Endothelial cell of umbilical vein (primary cell): Measurements from ENCODE around the gene CYREN. TPM values are rescaled to one million over a fixed set of nuclear protein-coding genes. Genes with fewer than 3 reads are reported as not detected.

ENCODE experiments used
- BruUV-seq: library from RNA; stranded (reverse); fragments of 400-500 nt; replicated peaks from 2 replicates; lab custom pipeline; 2021; lab: Mats Ljungman, UMichigan
- CTCF ChIA-PET: fragments of 300-600, 350-600 bp; sonication (Branson Sonifier 250); formaldehyde crosslinking; loops from one replicate; lab custom pipeline; 2021; ENCODE audit warnings: antibody characterized with exemption, inconsistent platforms; lab: Charles Lee
- POLR2A ChIA-PET: fragments of 300-600, 350-600 bp; sonication (Branson Sonifier 250); formaldehyde crosslinking; loops from one replicate; lab custom pipeline; 2021; ENCODE audit warnings: antibody characterized with exemption, inconsistent platforms; lab: Charles Lee
- DNase-seq: peaks from one replicate; pipeline ENCODE4 v3.0.0-alpha.2; 2011; ENCODE audit warnings: low read depth, low spot score
- FAIRE-seq: peaks from 2 replicates; lab custom pipeline; 2011; peaks lifted over from hg19 to GRCh38; lab: Jason Lieb, UNC
- H2AFZ ChIP-seq: 2 replicates; pipeline ENCODE4 v1.6.0; 2012; ENCODE audit warnings: low read depth, low read length, control low read depth, inconsistent platforms
- H3K27ac ChIP-seq: 2 replicates; pipeline ENCODE4 v1.5.1; 2011; ENCODE audit warnings: low read depth, mild to moderate bottlenecking, control low read depth, low read length, moderate library complexity; ENCODE audit not compliant: insufficient read depth
- H3K27me3 ChIP-seq, 2 experiments: 2 replicates each; pipeline versions ENCODE4 v1.6.0 to v1.6.1; 2011; ENCODE audit warnings: low read length in 2 of 2, mixed read lengths in 1 of 2; ENCODE audit not compliant: control insufficient read depth in 2 of 2, insufficient read depth in 2 of 2
- H3K36me3 ChIP-seq, 2 experiments: 2 replicates in 1 of 2; 3 replicates in 1 of 2; pipeline ENCODE4 v1.5.1; 2011; ENCODE audit warnings: low read length in 2 of 2, mild to moderate bottlenecking in 1 of 2, moderate library complexity in 1 of 2; ENCODE audit not compliant: control insufficient read depth in 2 of 2, insufficient read depth in 2 of 2; ENCODE audit errors: extremely low read depth in 1 of 2
- H3K4me1 ChIP-seq: 3 replicates; pipeline ENCODE4 v1.5.1; 2011; ENCODE audit warnings: mild to moderate bottlenecking, low read length; ENCODE audit not compliant: control insufficient read depth, insufficient read depth; ENCODE audit errors: extremely low read depth
- H3K4me2 ChIP-seq: 2 replicates; pipeline ENCODE4 v1.6.1; 2011; ENCODE audit warnings: low read length, control low read depth, mixed read lengths; ENCODE audit not compliant: insufficient read depth
- H3K4me3 ChIP-seq, 3 experiments: fragments of 200-600 bp in 1 of 3; sonication (generic), shearing (Covaris generic) in 1 of 3; replicated peaks in 1 of 3; 2 replicates each; pipeline ENCODE4 v1.5.1; 2011 to 2016; ENCODE audit warnings: control low read depth in 3 of 3, low read length in 3 of 3, mild to moderate bottlenecking in 2 of 3, inconsistent platforms in 1 of 3, low read depth in 1 of 3, moderate library complexity in 1 of 3; ENCODE audit not compliant: insufficient read depth in 1 of 3
- H3K79me2 ChIP-seq: 2 replicates; pipeline ENCODE4 v1.6.0; 2012; ENCODE audit warnings: low read length, inconsistent platforms; ENCODE audit not compliant: control insufficient read depth, insufficient read depth
- H3K9ac ChIP-seq: replicated peaks from 2 replicates; pipeline ENCODE3; 2011; ENCODE audit warnings: low read length, control low read depth; ENCODE audit not compliant: insufficient read depth; ENCODE audit errors: extremely low read depth
- H3K9me1 ChIP-seq: replicated peaks from 3 replicates; pipeline ENCODE4 v1.6.0; 2011; ENCODE audit warnings: mild to moderate bottlenecking, low read length; ENCODE audit not compliant: control insufficient read depth, insufficient read depth; ENCODE audit errors: extremely low read depth
- H3K9me3 ChIP-seq: replicated peaks from 2 replicates; pipeline ENCODE4 v1.5.1; 2012; ENCODE audit warnings: low read length, inconsistent platforms; ENCODE audit not compliant: control insufficient read depth, insufficient read depth
- H4K20me1 ChIP-seq: replicated peaks from 2 replicates; pipeline ENCODE3; 2011; ENCODE audit warnings: mild to moderate bottlenecking, low read length; ENCODE audit not compliant: control insufficient read depth, insufficient read depth; ENCODE audit errors: extremely low read depth
- EZH2 ChIP-seq: IDR thresholded peaks from 2 replicates; pipeline ENCODE4 v1.6.1; 2012; ENCODE audit warnings: borderline replicate concordance, low read depth, mild to moderate bottlenecking, moderate library complexity, low read length, inconsistent platforms; ENCODE audit not compliant: severe bottlenecking
- FOS ChIP-seq: IDR thresholded peaks from 2 replicates; pipeline ENCODE4 v1.6.1; 2011; ENCODE audit warnings: mild to moderate bottlenecking, low read length, moderate library complexity, borderline replicate concordance; ENCODE audit not compliant: insufficient read depth
- GATA2 ChIP-seq: IDR thresholded peaks from 2 replicates; pipeline ENCODE4 v1.7.0; 2011; ENCODE audit warnings: low read depth, mild to moderate bottlenecking, moderate library complexity, mixed read lengths, low read length; ENCODE audit not compliant: insufficient read length, insufficient read depth
- JUN ChIP-seq: IDR thresholded peaks from 2 replicates; pipeline ENCODE4 v1.6.1; 2011; ENCODE audit warnings: borderline replicate concordance, low read depth; ENCODE audit not compliant: insufficient read length, insufficient read depth
- MYC ChIP-seq: IDR thresholded peaks from one replicate; pipeline ENCODE4 v1.6.1; 2011; ENCODE audit warnings: mild to moderate bottlenecking, low read depth, low read length
- POLR2A ChIP-seq: IDR thresholded peaks from 2 replicates; pipeline ENCODE4 v1.6.1; 2012; ENCODE audit warnings: low read depth, mild to moderate bottlenecking, control low read depth, low read length
- POLR2AphosphoS5 ChIP-seq: IDR thresholded peaks from 2 replicates; pipeline ENCODE4 v1.6.1; 2012; ENCODE audit warnings: low read depth, mild to moderate bottlenecking, control low read depth, low read length, moderate library complexity; ENCODE audit not compliant: insufficient read depth
- dilution Hi-C: fragments of 300-500 bp; cut with MboI; formaldehyde crosslinking; loops from one replicate; pipeline ENCODE4 v1.15.0; 2019; ENCODE audit warnings: low sequenced_read_pairs; ENCODE audit not compliant: extremely low pct_ligation_motif_present
- intact Hi-C: fragments of 100-400 bp; cut with micrococcal nuclease; formaldehyde crosslinking; loops from one replicate; pipeline ENCODE4 v1.10.0; 2022
- polyA plus RNA-seq, 4 experiments: library from polyadenylated mRNA; depleted of rRNA in 3 of 4; stranded (reverse) in 3 of 4; unstranded in 1 of 4; fragments of >200 nt; gene quantifications; 2 replicates each; pipeline versions ENCODE4 v1.2.1 to v1.2.3, GENCODE V29; 2011 to 2012; ENCODE audit warnings: missing spikeins in 1 of 4
- total RNA-seq: library from RNA; stranded (reverse); gene quantifications from 2 replicates; pipeline ENCODE4 v1.2.3, GENCODE V29; 2021
- TF ChIP-seq, protein P1 (sequence below), 2 donors: IDR thresholded peaks; 1 replicate in 1 of 2; 2 replicates in 1 of 2; pipeline ENCODE4 v1.5.1; 2011; ENCODE audit warnings: low read length in 2 of 2, mild to moderate bottlenecking in 2 of 2, moderate library complexity in 2 of 2, control low read depth in 1 of 2, inconsistent platforms in 1 of 2, low read depth in 1 of 2; ENCODE audit not compliant: insufficient read depth in 1 of 2; ENCODE audit errors: extremely low read depth in 1 of 2
- TF ChIP-seq, protein P2 (sequence below): IDR thresholded peaks from 2 replicates; pipeline ENCODE4 v1.6.1; 2011; ENCODE audit not compliant: insufficient read depth, insufficient read length

CYREN gene
- total and polyA plus RNA-seq, 2 donors (not counting 3 experiments of a cell fraction or from before 2014, with no cell fraction given), result 19.1 to 30.8 TPM

DNA sequence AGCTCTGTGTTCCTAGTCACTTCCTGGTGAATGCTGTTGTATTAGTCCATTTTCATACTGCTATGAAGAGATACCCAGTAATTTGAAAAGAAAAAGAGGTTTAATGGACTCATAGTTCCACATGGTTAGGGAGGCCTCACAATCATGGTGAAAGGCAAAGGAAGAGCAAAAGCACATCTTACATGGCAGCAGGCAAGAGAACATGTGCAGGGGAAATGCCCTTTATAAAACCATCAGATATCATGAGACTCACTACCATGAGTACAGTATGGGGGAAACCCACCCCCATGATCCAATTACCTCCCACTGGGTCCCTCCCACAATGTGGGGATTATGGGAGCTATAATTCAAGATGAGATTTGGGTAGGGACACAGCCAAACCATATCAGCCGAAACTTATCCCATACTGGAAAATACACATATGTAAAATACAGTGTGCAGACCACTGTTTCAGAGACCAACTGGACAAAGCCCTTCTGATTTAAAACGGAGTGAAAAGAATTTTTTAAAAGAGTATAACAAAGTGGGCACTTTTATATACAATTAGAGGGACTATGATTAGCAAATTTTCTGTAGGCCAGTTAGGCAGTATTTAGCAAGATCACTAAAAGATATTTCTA, 8.0 kb downstream of the CYREN start:
- Histone ChIP-seq H3K9me3 (no peaks in the 10 kb centered on the region), H3K9me1 (no peaks in the 10 kb centered on the region), H3K4me2 (no peak overlapping the region), H3K4me3 (no peak overlapping the region), H3K36me3 (peaks cover 4% of the 10 kb centered on the region in 2 experiments), H4K20me1 (no peaks in the 10 kb centered on the region), H3K27me3 (no peaks in the 10 kb centered on the region), H2AFZ (no peak overlapping the region), H3K9ac (no peak overlapping the region), H3K27ac (no peak overlapping the region), H3K4me1 (peaks cover 46% of the 10 kb centered on the region), H3K79me2 (no peaks in the 10 kb centered on the region)
- ChIA-PET POLR2A (no interaction called here), CTCF (no interaction called here)
- no peak for DNase-seq
- dilution Hi-C loops (no loop called here), intact Hi-C loops (loop anchor here (5.0 to 10.0 kb wide), 2 partner anchors 65 to 468 kb away; no protein-coding TSS in a partner anchor)
- TF ChIP-seq FOS, result no peak
- no peak for TF ChIP-seq POLR2AphosphoS5
- no peak for TF ChIP-seq MYC
- TF ChIP-seq EZH2, result no peak
- TF ChIP-seq, protein P1, sequence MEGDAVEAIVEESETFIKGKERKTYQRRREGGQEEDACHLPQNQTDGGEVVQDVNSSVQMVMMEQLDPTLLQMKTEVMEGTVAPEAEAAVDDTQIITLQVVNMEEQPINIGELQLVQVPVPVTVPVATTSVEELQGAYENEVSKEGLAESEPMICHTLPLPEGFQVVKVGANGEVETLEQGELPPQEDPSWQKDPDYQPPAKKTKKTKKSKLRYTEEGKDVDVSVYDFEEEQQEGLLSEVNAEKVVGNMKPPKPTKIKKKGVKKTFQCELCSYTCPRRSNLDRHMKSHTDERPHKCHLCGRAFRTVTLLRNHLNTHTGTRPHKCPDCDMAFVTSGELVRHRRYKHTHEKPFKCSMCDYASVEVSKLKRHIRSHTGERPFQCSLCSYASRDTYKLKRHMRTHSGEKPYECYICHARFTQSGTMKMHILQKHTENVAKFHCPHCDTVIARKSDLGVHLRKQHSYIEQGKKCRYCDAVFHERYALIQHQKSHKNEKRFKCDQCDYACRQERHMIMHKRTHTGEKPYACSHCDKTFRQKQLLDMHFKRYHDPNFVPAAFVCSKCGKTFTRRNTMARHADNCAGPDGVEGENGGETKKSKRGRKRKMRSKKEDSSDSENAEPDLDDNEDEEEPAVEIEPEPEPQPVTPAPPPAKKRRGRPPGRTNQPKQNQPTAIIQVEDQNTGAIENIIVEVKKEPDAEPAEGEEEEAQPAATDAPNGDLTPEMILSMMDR (IDR thresholded peaks at IDR 0.05; ENCODE audit: extremely low read depth in 1 of 2, insufficient read depth in 1 of 2, low read depth in 1 of 2, low read length in 2 of 2), result no peak
- TF ChIP-seq JUN, result no peak
- no peak for TF ChIP-seq POLR2A
- TF ChIP-seq, protein P2, sequence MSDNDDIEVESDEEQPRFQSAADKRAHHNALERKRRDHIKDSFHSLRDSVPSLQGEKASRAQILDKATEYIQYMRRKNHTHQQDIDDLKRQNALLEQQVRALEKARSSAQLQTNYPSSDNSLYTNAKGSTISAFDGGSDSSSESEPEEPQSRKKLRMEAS, result no peak
- no peak for TF ChIP-seq GATA2
- FAIRE-seq, result peak; percentile 15
- BruUV-seq, result no TSS peak
